ENCODE results near the gene TMEM51.

TMEM51 gene

DNA sequence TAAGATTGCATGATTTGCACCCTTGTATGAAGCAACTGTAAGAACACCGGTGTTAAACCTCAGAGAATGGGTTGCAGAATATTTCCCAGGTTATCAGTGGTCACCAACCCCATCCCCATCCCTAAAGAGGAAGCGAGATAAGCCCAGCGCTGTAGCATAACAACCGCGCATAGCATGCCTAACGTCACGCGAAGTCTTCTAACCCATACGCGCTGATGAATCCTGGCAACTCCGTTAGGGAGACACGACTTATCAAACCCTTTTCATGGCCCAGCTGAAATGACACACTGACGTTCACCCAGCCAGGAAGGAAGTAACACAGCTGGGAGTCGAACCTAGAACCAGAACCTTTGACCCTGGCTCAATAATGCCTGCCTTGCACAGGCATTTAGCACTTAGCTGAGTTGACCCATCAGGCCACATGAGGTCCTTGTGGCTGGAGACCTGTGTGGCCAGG is 24.2 kb downstream of the TMEM51 start:
- DNase-seq (ENCODE audit: low read depth) = no peak

DNA sequence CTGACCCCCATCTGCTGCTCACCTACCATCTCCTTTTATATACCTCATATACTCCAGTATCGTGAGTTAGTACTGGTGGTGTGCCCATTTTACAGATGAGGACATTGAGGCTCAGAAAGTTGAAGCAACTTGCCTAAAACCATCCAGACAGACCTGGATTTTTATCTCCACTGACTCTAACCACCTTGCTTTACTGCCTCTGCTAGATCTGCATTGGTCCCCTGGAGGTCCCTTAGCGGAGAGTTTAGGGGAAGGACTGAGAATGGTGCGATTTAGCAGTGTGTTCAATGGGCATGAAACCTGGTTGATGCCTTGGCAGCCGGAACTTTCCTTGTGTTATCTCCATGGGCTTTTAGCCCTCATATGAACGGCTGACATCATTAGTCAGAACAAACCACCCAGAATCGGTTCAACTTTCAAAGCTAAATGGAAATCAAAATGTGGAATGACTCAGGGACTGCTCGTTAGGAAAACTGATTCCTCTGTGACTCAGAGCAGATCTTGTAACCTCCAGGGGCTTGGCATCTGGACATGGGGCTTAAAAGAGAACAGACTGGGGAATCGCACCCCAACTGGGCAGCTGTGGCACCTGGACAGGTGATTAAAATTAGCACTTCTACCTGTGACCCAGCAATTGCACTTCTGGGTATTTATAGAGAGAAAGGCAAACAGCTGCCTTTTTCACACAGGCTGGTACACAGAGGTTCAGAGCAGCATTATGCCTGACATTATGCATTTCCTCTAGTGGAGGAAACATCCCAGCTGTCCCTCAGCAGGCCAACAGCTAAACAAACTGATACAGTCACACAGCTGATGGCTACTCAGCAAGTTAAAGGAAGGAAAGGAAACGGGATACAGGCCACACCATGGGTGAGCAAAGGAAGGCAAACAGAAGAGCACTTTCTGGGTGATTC is 25.3 kb downstream of the TMEM51 start:
- peak; percentile 82 for DNase-seq (ENCODE audit: low read depth)

DNA sequence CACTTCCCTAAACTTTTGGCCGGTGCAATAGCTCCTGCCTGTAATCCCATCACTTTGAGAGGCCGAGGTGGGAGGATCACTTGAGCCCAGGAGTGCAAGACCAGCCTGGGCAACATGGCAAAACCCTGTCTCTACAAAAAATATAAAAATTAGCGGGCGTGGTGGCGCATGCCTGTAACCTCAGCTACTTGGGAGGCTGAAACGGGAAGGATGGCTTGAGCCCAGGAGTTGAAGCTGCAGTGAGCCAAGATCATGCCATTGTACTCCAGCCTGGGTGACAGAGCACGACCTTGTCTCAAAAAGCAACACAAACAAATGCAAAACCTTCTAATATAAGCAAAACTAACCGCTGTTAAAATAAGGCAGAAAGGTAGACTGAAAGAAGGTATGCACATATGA is 25.9 kb downstream of the TMEM51 start:
- no peak for DNase-seq (ENCODE audit: low read depth)

DNA sequence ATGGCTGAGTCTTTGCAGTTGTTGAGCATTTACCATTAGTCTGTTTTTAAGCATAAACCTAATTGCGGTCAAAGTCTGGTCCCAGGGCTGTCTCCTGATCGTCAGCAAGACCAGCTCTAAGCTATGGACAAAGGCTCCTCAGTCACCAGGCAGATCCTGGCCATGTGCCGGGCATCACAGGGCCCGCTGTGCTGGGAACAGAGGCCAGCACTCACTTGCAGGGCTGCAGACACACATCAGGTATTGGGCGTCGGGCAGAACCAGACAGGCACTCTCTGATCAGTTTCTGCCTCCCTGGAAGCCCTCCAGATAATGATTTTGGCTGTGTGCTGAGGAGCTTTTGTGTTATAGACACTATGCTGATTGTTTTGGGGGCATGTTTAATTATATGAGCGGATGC is 26.6 kb downstream of the TMEM51 start:
- no peak for DNase-seq (ENCODE audit: low read depth)

- DNase-seq (ENCODE audit: low read depth) = no peak
Measured at GRCh38 chr1:15180945-15181523, 27.5 kb downstream of the TMEM51 start.

- DNase-seq (ENCODE audit: low read depth) = no peak
Measured at GRCh38 chr1:15181564-15181963, 28.0 kb downstream of the TMEM51 start.

- no peak for DNase-seq (ENCODE audit: low read depth)
Measured at GRCh38 chr1:15184436-15185241, 31.1 kb downstream of the TMEM51 start.

DNA sequence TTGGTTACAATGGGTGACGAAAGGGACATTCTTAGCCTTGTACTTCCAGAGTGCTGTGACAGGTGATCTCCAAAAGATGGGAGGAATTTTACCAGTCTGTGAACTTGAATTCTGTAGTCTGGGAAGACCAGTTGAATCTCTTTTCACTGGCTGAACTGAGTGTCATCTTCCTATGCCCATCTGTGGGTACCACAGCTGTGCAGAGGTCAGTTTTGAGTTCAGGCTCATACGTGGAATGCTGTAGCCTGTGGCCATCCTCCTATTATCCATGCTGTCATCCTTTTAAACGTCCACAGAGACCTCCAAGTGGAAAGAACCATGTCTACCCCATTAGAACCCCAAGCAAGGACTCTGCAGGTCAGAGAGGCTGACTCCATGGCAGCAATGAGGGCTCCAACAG is 32.1 kb downstream of the TMEM51 start:
- no peak for DNase-seq (ENCODE audit: low read depth)

DNA sequence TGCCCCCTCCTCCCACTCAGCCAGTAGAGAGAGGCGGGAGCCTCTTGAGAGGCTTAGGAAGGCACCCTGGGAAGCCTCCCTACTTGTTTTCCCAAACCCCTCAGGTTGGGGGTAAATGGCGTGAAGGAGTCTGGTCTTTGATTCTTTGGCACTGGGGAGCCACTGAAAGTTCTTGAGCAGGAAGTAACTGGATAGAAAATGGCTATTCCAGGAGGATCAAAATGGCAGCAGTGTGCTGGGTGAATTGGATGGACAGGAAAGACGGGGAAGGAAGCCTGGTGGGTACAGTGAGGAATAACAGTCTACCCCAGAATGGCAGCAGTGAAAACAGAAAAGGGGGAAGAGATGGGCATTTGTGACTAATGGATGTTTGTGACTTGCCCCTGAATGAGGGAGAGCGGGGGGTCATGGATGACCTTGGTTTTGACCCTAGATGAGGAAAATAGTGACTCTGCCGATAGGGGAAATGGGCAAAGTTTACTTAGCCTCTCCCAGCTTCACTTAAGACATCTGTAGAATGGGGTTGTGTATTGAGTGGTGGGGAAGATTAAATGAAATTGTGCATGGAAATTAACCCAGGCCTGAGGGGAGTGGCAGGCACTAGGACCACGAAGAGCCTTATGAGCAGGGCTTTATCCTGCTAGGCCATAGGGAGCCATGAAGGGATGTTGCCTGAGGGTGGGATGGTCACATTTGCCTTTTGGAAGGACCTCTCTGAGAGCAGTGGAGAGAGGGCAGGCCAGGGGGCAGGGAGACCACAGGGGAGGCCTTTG is 32.7 kb downstream of the TMEM51 start:
- no peak for DNase-seq (ENCODE audit: low read depth)

DNA sequence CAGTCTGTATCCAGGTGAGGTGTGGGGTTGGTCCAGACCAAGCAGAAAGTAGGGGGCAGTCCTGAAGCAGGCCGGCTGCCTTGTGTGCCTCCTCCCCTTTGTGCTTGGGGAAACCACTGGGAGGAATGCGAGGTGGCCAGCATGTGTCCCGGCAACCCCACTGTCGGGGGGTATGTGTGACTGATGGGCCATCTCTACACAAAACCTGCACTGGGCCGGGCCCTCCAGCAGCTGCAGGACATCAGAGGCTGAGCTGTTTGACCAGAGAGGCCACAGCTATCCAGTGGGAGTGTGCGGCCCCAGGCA is 33.3 kb downstream of the TMEM51 start:
- no peak for DNase-seq (ENCODE audit: low read depth)

GRCh38 chr1:15187175-15188129 is 33.9 kb downstream of the TMEM51 start:
- no peak for DNase-seq (ENCODE audit: low read depth)

DNA sequence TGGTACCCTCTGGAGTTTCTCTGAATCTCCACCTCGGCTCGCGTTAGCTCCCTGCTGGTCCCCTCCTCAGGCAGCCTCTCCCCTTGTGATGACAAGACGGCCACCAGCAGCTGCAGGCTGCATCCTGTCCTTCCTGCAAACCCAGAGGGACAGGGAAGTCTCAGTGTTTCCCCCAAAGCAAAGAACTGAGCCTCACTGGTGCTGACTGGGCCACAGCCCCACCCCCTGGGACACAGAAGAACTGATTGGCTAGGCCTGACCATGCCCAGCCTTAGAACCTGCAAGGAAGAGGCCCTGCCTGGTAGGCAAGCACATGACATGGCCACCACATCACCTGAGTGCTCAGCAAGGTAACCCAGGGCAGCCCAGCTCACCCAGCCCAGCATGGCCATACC is 34.6 kb downstream of the TMEM51 start:
- no peak for DNase-seq (ENCODE audit: low read depth)

DNA sequence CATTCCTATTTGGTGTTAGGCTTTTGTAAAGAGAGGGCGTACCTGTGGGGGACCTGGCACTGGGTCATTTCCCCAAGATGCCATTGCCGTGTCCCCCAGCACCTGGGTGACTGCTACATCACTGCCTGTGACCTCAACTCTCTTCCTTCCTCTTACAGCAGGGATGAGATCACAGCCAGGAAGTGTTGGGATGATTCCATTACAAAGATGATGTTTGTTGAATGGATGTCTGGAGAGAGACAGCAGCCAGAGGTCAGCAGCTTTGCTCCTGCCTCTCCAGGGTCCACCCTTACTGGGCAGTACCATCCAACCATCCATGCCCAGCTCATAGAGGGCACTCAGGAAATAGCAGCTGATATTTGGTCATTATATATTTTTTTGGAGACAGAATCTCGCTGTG is 35.1 kb downstream of the TMEM51 start:
- DNase-seq (ENCODE audit: low read depth) = no peak

- DNase-seq (ENCODE audit: low read depth) = no peak
Measured at GRCh38 chr1:15189692-15190370, 36.3 kb downstream of the TMEM51 start.

DNA sequence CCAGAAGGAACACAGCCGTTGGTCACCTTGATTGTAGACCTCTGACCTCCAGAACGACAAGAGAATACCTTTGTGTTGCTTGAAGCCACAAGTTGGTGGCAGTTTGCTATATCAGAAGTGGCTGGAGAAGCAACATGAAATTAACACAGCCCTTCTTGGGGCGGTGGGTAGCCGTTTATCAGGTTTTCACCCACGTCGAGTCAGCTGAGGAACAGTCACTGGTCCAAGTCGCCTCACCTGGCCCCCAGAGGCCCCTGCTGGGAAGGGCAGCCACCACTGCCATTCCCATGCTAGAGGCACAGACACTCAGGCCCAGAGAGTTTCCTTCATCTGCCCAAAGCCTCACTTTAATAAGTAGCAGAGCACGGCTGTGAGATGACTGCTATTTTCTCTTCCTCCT is 37.7 kb downstream of the TMEM51 start:
- no peak for DNase-seq (ENCODE audit: low read depth)

GRCh38 chr1:15191770-15192169 is 38.2 kb downstream of the TMEM51 start:
- DNase-seq (ENCODE audit: low read depth) = no peak

- no peak for DNase-seq (ENCODE audit: low read depth)
Measured at GRCh38 chr1:15192916-15193550, 39.5 kb downstream of the TMEM51 start.

DNA sequence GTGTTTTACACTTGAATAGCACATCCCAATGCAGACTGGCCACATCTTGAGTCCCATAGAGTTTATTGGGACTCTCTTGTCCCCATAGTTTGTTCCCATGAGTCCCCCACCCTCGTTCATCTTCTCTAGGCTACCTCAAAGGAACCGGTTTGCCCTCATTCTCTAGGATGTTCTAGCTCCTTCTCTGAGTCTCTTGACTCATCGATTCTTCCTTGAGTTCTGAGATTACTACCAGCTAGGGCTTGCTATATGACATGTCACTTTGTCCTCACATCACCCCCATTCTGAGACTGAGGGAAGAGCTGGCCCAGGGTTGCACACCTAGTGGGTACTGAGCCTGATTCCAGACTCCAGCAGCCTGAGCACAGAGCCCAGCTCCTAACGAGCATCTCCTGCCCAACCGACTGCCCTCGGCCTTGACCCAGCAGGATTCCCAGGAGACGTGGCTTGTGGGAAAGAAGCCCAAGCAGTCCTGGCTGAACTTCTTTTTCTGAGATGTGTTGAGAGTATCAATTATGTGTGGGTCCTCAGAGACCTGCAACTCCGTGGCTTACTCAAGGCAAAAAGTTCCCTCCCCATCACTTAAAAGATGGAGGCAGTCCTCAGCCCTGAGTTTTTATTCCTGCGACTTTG is 42.0 kb downstream of the TMEM51 start:
- DNase-seq (ENCODE audit: low read depth) = no peak

DNA sequence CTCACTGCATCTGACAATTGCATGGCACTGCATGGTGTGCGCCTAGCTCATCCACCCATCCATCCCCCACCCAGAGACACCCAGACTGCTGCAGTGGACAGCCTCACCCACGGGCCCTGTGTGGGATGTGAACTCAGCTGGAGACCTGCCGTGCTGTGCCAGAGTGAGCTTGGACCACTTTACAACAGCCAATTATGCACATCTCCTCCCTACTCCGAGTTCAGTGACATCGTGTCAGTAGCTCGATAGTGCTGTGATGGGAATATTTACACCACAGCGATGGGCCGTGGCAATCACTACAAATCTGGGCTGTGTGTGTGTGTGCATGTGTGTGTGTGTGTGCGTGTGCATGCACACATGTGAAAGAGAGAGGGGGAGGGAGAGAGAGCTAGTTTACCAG is 42.5 kb downstream of the TMEM51 start:
- DNase-seq (ENCODE audit: low read depth) = no peak

All from GM04504 (cell line).